Right atrium auricular region (tissue), 2 donors: Measurements from ENCODE around the gene ETS1. TPM values are rescaled to one million over a fixed set of nuclear protein-coding genes. Genes with fewer than 3 reads are reported as not detected.

Source experiments
- DNase-seq: peaks from one replicate; pipeline ENCODE4 v3.0.0-alpha.2; 2019; ENCODE audit warnings: low spot score
- H3K27ac ChIP-seq, 2 donors: fragments of 200-600 bp; sonication (generic); 1 replicate in 1 of 2; 2 replicates in 1 of 2; pipeline ENCODE4 v1.5.1; 2016 to 2019
- H3K27me3 ChIP-seq, 2 donors: fragments of 200-600 bp; sonication (generic); one replicate each; pipeline versions ENCODE4 v1.5.1 to v1.6.0; 2017 to 2019
- H3K36me3 ChIP-seq: fragments of 200-600 bp; sonication (generic); one replicate; pipeline ENCODE4 v1.5.1; 2016
- H3K4me1 ChIP-seq, 2 donors: fragments of 200-600 bp; sonication (generic); one replicate each; pipeline versions ENCODE4 v1.5.1 to v1.6.0; 2017 to 2019
- H3K4me3 ChIP-seq, 2 donors: fragments of 200-600 bp; sonication (generic); 1 replicate in 1 of 2; 2 replicates in 1 of 2; pipeline ENCODE4 v1.5.1; 2017 to 2019; ENCODE audit warnings: mild to moderate bottlenecking in 1 of 2, moderate library complexity in 1 of 2
- H3K9me3 ChIP-seq, 2 donors: fragments of 200-600 bp; sonication (generic); one replicate each; pipeline ENCODE4 v1.5.1; 2019
- total RNA-seq, 2 donors: library from RNA; depleted of rRNA; stranded (reverse); fragments of >200 nt; gene quantifications; one replicate each; pipeline ENCODE4 v1.1.0, GENCODE V29; 2016
- TF ChIP-seq, protein P1 (sequence below), 2 donors: fragments of 200-600 bp; sonication (generic); IDR thresholded peaks; one replicate each; pipeline ENCODE4 v1.5.1; 2019; ENCODE audit warnings: antibody characterized with exemption in 2 of 2

Gene ETS1
- total RNA-seq, 2 donors from 2014 or later: 37.9 to 46.6 TPM

- peaks cover 0 to 32% of the 10 kb centered on the region in 2 donors for H3K4me1 ChIP-seq
- H3K36me3 ChIP-seq: no peaks in the 10 kb centered on the region
- H3K9me3 ChIP-seq: no peaks in the 10 kb centered on the region
- H3K27me3 ChIP-seq: no peaks in the 10 kb centered on the region
- H3K4me3 ChIP-seq: no peak overlapping the region
- TF ChIP-seq, protein P1, sequence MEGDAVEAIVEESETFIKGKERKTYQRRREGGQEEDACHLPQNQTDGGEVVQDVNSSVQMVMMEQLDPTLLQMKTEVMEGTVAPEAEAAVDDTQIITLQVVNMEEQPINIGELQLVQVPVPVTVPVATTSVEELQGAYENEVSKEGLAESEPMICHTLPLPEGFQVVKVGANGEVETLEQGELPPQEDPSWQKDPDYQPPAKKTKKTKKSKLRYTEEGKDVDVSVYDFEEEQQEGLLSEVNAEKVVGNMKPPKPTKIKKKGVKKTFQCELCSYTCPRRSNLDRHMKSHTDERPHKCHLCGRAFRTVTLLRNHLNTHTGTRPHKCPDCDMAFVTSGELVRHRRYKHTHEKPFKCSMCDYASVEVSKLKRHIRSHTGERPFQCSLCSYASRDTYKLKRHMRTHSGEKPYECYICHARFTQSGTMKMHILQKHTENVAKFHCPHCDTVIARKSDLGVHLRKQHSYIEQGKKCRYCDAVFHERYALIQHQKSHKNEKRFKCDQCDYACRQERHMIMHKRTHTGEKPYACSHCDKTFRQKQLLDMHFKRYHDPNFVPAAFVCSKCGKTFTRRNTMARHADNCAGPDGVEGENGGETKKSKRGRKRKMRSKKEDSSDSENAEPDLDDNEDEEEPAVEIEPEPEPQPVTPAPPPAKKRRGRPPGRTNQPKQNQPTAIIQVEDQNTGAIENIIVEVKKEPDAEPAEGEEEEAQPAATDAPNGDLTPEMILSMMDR (IDR thresholded peaks at IDR 0.05): no peak
- H3K27ac ChIP-seq: peak overlapping the region; percentile 40 to 66
- no peak for DNase-seq
Observed at GRCh38 chr11:128422576-128423370, 164.6 kb downstream of the ETS1 start.

DNA sequence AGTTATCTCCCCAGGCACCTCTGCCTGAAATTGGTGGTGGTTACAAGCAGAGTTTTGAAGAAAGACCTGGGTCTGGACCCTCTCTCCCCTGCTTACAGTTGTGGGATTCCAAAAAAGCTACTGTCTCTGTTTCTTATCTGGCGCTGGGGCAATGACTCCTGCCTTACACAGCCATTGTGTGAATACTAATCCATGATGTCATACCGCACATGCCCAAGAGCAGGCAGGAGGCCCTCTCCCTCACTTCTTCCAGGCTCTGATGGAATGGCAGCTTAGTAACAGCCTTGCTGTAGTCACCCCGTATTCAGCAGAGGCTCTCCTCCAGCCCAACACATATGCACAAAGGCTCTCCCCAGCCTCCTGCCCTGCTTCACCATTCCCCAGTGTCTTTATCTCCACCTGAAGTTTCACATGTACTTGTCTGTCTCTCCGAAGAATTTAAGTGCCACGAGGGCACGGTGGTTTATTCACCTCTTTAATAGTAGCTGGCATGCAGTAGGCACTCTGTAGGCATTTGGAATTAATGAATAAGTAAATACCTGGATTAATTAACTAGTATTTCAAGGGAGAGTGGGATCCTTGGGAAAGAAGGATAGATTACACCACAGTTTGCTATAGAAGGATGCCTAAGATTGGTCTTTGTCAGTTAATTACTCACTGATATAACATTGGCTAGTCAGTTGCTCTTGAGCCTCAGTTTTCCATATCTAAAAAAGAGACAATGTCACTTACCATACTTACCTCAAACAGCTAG is 165.6 kb downstream of the ETS1 start:
- Histone ChIP-seq H3K4me1 (peaks cover 0 to 42% of the 10 kb centered on the region in 2 donors), H3K27ac (peak overlapping the region in 1 of 2 donors; percentile 40), H3K36me3 (no peaks in the 10 kb centered on the region)

DNA sequence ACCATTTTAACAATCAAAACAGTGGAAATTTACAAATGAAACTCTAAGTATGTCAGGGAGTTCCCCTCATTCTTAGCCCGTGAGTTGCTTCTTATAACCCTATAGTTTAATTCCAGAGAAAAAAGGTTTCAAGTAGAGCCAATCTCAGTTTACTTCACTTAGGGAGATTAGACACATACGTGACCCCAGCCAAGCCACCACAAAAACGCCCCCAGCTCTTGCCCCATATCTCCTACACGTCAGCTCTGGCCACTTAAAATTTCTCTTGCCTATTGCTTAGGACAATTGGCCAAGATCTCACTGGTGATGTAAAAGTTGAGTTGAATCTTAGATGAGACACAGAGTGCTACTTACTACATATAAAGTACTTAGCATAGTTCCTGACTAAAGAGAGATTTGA is 166.4 kb downstream of the ETS1 start:
- TF ChIP-seq, protein P1 (IDR thresholded peaks at IDR 0.05): no peak
- H3K27me3 ChIP-seq: no peaks in the 10 kb centered on the region
- H3K4me1 ChIP-seq: peaks cover 0 to 46% of the 10 kb centered on the region in 2 donors
- H3K27ac ChIP-seq: no peak overlapping the region
- DNase-seq: no peak
- no peaks in the 10 kb centered on the region for H3K9me3 ChIP-seq
- no peaks in the 10 kb centered on the region for H3K36me3 ChIP-seq
- H3K4me3 ChIP-seq: no peak overlapping the region

More for the DNA sequence above, 165.6 kb downstream of the ETS1 start:
- Histone ChIP-seq H3K27me3 (no peaks in the 10 kb centered on the region), H3K9me3 (no peaks in the 10 kb centered on the region), H3K4me3 (no peak overlapping the region)
- no peak for DNase-seq
- TF ChIP-seq, protein P1 (IDR thresholded peaks at IDR 0.05): no peak

- H3K36me3 ChIP-seq: no peaks in the 10 kb centered on the region
- no peak overlapping the region for H3K27ac ChIP-seq
- H3K4me3 ChIP-seq: no peak overlapping the region
- H3K4me1 ChIP-seq: peaks cover 0 to 42% of the 10 kb centered on the region in 2 donors
- no peaks in the 10 kb centered on the region for H3K27me3 ChIP-seq
- no peak for DNase-seq
- TF ChIP-seq, protein P1 (IDR thresholded peaks at IDR 0.05): no peak
- no peaks in the 10 kb centered on the region for H3K9me3 ChIP-seq
Observed at GRCh38 chr11:128420265-128420664, 167.1 kb downstream of the ETS1 start.

GRCh38 chr11:128419012-128419767 is 168.2 kb downstream of the ETS1 start:
- H3K9me3 ChIP-seq: no peaks in the 10 kb centered on the region
- no peaks in the 10 kb centered on the region for H3K36me3 ChIP-seq
- DNase-seq: no peak
- TF ChIP-seq, protein P1 (IDR thresholded peaks at IDR 0.05): no peak
- no peaks in the 10 kb centered on the region for H3K27me3 ChIP-seq
- H3K4me3 ChIP-seq: no peak overlapping the region
- no peak overlapping the region for H3K27ac ChIP-seq
- peaks cover 0 to 32% of the 10 kb centered on the region in 2 donors for H3K4me1 ChIP-seq
